ENCODE results near the gene GRIA4.

Gene GRIA4

GRCh38 chr11:105838668-105839384 is 229.0 kb downstream of the GRIA4 start:
- no peak for TF ChIP-seq CTCF (IDR thresholded peaks at IDR 0.05; ENCODE audit: low read depth, low read length)
- no peaks in the 10 kb centered on the region for H3K9me3 ChIP-seq (ENCODE audit: severe bottlenecking)
- no peak overlapping the region for H3K27ac ChIP-seq
- no peaks in the 10 kb centered on the region for H3K36me3 ChIP-seq
- H3K4me3 ChIP-seq (ENCODE audit: low read depth, low read length), result no peak overlapping the region
- no peaks in the 10 kb centered on the region for H3K27me3 ChIP-seq (ENCODE audit: insufficient read depth, low read depth, severe bottlenecking)
- DNase-seq, result no peak

- no peak for DNase-seq
- Histone ChIP-seq H3K36me3 (no peaks in the 10 kb centered on the region), H3K27ac (no peak overlapping the region), H3K9me3 (ENCODE audit: severe bottlenecking) (no peaks in the 10 kb centered on the region), H3K4me3 (ENCODE audit: low read depth, low read length) (no peak overlapping the region), H3K27me3 (ENCODE audit: insufficient read depth, low read depth, severe bottlenecking) (no peaks in the 10 kb centered on the region)
- TF ChIP-seq CTCF (IDR thresholded peaks at IDR 0.05; ENCODE audit: low read depth, low read length), result no peak
These were observed 230.5 kb downstream of the GRIA4 start for GRCh38 chr11:105840391-105840790.

DNA sequence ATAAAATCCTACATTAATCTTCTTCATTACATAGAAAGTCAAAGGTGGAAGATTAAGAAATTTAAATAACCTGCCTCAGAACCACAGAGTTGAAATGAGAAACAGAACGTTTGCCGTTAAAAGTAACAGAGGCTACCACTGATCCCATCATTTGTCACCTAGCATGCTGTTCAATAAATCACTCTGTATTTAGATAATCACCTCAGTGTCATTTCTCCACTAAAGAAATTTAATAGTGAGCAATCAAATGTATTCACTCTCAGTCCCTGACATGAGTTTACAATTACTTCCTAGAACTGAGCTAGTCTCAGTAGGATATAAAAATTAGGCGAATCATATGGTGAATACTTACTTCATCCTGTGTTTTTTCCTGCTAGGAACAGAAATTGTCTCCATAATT is 242.5 kb downstream of the GRIA4 start:
- TF ChIP-seq CTCF (IDR thresholded peaks at IDR 0.05; ENCODE audit: low read depth, low read length), result no peak
- Histone ChIP-seq H3K9me3 (ENCODE audit: severe bottlenecking) (no peaks in the 10 kb centered on the region), H3K4me3 (ENCODE audit: low read depth, low read length) (no peak overlapping the region), H3K27me3 (ENCODE audit: insufficient read depth, low read depth, severe bottlenecking) (no peaks in the 10 kb centered on the region), H3K36me3 (no peaks in the 10 kb centered on the region), H3K27ac (no peak overlapping the region)
- DNase-seq, result no peak

GRCh38 chr11:105854269-105854668 is 244.4 kb downstream of the GRIA4 start:
- Histone ChIP-seq H3K27me3 (ENCODE audit: insufficient read depth, low read depth, severe bottlenecking) (no peaks in the 10 kb centered on the region), H3K4me3 (ENCODE audit: low read depth, low read length) (no peak overlapping the region), H3K27ac (no peak overlapping the region), H3K36me3 (no peaks in the 10 kb centered on the region), H3K9me3 (ENCODE audit: severe bottlenecking) (no peaks in the 10 kb centered on the region)
- DNase-seq, result no peak
- TF ChIP-seq CTCF (IDR thresholded peaks at IDR 0.05; ENCODE audit: low read depth, low read length), result no peak

DNA sequence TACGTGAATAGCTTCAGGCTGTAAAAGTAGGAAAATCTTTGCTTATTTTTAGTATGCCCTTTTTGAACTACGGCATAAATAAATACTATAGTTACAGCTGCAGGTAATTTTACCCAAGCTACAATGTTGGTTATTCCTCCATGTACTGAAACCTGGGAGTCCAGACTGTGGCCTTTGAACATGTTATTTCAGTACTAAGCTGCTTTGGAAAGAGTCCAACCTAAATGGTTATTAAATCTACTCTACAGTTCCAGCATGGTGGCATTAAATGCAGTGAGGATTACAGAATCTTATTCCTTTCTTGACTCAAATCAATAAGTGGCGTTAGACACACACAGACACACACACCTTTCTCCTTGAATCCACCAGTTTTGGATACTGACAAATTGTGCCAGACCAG is 247.1 kb downstream of the GRIA4 start:
- H3K9me3 ChIP-seq (ENCODE audit: severe bottlenecking), result no peaks in the 10 kb centered on the region
- no peak overlapping the region for H3K4me3 ChIP-seq (ENCODE audit: low read depth, low read length)
- TF ChIP-seq CTCF (IDR thresholded peaks at IDR 0.05; ENCODE audit: low read depth, low read length), result no peak
- DNase-seq, result no peak
- H3K27ac ChIP-seq, result no peak overlapping the region
- no peaks in the 10 kb centered on the region for H3K27me3 ChIP-seq (ENCODE audit: insufficient read depth, low read depth, severe bottlenecking)
- no peaks in the 10 kb centered on the region for H3K36me3 ChIP-seq

DNA sequence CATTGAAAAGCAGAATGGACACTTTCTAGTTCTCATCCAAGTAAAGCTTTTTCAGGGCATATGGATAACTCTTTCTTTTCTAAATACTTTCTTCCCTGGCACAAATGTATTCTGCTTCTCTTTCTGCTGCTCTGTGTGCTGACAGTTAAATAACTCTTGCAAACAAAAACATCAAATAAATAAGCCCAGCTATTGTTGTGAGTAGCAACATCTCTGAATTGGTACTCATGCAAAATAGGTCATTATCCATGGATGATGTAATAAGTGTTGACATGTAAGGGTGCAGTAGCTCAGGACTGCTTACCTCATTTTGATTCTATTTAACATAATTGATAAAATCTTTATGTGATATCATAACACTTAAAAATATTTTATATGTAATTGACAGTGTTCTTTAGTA is 247.9 kb downstream of the GRIA4 start:
- no peaks in the 10 kb centered on the region for H3K27me3 ChIP-seq (ENCODE audit: insufficient read depth, low read depth, severe bottlenecking)
- no peak for TF ChIP-seq CTCF (IDR thresholded peaks at IDR 0.05; ENCODE audit: low read depth, low read length)

More for the DNA sequence above, 247.9 kb downstream of the GRIA4 start:
- no peaks in the 10 kb centered on the region for H3K36me3 ChIP-seq
- DNase-seq, result no peak
- H3K4me3 ChIP-seq (ENCODE audit: low read depth, low read length), result no peak overlapping the region
- no peak overlapping the region for H3K27ac ChIP-seq
- no peaks in the 10 kb centered on the region for H3K9me3 ChIP-seq (ENCODE audit: severe bottlenecking)
